GM19035 (cell line): ENCODE measurements around the gene CD164L2.
"Not testable (repeated sequence)": the region's sequence is repeated elsewhere in the genome, so short reads cannot be mapped to it uniquely, and the experiment has no call there.

ENCODE experiments used
- ATAC-seq: cut with Tn5 transposase; IDR thresholded peaks from one replicate; pipeline ENCODE4 v1.9.1; 2021; ENCODE audit not compliant: unreplicated experiment

The CD164L2 gene

DNA sequence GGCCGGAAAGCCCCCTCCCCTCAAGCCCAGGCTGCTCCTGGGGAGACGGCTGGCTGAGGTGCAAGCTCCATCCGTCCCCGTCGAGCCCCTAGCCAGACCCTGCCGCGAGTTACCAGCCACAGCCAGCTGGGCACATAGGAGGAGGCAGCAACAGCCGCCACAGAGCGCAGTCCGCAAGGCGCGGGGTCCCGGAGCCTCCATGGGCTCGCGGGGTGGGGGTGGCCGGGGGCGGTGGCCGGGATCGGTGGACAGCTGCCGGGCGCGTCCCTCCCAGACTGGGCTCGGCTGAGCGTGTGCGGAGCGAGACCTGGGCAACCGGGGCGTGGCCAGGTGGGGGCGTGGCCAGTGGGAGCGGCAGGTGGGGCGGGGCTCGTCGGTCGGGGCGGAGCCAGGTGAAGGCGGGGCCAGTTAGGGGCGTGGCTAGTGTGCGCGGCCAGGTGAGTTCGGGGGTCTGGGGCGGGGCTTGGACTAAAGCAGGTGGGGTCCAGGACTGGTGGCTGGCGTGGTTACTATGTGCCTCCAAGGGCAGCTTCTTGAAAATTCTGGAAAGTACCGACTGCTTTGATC, at the start of gene CD164L2:
Gene CD164L2 (minus strand): TSS at position 295 of the 567 bp plus-strand sequence. CDS start 94 bp downstream, at position 201.
- no peak for ATAC-seq

DNA sequence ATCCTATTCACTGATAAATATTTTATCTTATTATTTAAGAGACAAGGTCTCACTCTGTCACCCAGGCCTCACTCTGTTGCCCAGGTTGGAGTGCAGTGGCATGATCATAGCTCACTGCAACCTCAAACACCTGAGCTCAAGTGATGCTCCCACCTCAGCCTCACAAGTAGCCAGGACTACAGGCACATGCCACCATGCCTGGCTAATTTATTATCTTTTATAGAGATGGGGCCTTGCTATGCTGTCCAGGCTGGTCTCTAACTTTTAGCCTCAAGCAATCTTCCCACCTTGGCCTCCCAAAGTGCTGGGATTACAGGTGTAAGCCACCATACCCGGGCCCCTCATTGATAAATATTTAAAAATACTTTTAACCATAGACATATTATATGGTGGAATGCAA, 49.6 kb upstream of the CD164L2 start:
- ATAC-seq: not testable (repeated sequence)

DNA sequence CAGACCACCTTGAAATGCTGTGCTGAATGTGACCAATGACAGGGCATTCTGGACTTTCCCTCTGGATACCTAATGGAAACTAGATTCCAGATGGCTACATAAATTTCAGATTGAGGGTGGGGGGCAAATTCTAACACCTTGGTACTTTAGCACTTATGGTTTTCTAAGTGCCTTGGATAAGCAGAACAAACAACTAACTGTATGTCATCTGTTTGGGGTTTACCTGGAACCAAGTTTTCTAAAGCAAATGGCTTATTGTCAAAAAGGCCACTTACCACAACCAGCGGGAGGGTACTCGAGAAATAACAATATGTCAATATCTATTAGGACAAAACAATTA, 48.4 kb upstream of the CD164L2 start:
- no peak for ATAC-seq

DNA sequence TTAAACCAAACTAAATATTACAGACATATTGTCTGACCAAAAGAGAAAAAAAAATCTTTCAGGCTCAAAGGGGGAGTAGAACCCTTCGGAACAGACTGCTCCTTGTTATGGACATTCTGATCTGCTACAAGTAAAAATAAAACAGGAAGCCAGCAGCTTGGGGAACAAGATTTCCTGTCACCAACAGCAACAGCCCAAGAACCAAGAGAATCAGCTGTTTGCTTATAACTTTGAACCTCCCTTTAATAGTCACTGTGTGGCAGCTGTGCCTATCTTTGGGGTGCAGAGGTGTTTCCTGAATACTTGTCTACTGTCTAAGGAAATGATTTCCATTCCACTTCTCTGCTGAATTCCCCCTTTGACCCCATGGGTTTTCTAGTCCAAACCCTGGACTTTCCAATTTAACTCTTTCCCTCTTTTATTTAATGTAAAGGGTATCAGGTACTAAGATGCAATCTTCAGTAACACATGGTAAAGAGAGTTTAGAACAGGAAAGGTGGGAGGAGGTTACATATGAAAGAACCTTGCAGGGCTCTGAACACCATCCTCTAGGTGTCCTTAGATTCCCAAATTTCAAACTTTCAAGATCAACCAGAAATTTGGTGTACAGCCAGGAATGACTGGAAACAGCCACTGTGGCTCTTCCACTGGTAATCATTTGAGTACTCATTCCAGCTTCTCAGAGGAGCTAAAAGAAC, 47.9 kb upstream of the CD164L2 start:
- ATAC-seq: no peak

DNA sequence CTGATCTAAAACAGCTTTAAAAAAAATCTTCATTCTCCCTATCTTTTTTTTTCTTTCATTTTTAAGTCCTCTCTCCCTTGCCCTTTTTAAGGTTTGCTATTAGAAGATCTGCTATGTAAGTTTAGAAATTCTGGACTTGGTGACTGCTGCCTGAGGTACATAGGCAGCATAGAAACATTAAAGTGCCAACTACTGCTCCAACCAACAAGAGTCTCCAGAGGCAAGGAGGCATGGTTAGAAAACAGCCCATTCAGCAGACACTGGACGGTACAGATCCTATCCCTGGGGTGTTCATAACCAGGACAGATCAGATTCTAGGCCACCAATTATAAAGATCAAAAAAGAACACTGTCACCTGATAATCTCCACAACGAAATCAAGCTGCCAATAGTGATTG, 45.9 kb upstream of the CD164L2 start:
- ATAC-seq: no peak

DNA sequence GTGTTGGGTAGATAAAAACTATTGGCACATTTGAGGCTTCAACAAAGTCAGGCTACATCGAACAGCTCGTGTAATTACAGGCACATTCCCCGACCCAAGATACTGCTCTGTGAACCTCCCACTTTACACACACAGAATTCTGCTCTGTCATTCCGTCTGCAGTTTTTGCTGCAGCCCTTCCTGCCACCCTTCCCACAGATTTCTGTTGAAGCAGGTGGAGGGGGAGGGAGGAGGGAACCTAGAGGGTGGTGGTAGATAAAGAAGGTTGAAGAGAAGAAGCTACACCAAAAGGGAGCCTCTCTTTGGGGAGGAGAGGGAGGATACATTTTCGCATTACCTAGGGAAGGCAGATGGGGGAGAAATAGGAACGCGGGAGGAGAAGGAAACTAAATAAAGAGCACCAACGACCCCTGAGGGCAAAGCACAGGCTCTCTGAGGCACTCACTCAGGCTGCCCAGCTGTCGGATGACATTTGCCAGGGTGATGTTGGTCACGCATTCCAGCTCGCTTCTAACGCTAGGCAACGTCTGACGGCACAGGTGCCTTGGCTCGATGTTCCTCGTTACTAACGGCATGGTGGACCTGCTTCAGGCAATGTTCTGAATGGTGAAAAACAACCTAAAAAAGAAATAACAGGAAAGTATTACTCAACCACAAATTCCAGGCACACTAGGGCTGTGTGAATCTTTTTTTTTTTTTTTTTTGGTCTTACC, 45.3 kb upstream of the CD164L2 start:
- ATAC-seq: no peak

DNA sequence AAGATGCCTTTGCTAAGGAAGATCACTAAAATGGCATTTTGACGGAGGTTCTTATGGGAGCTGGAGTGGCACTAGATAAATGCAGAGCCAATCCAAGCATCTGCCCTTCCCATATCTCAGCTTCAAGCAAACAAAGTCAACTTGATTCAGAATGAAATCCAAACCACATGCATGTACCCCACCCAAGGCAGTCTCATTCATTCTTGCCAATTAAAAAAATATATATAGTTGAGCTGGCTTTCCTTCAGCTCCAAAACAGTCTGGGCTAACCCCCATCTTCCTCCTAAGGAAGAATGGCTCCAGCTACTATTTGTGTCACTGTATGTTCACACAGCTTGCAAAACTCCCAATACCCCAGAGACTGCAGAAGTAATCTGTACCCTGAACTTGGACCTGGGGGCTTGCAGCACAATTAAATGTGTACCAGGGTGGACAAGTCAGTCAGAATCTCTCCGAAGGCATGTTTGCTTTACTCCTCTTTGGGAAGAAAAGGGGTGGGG, 44.7 kb upstream of the CD164L2 start:
- ATAC-seq: no peak

DNA sequence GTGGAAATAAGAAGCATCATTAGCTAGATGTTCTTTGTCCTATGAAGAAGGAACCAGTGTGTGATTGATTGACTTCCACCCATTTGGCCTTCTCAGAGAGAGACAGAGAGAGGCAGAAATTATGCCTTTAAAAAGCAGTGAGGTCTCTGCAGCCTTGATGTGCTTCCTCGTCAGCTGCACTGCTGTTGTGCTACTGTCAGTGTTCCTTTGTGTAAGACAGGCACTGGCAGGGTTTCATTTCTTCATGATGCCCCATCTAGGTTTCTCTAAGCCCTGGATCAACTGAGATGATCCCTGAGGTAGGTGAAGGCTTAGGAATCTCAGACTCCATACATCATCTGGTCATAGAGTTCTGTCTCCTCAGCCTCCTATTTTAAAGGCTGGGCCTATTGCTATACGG, 44.2 kb upstream of the CD164L2 start:
- no peak for ATAC-seq

DNA sequence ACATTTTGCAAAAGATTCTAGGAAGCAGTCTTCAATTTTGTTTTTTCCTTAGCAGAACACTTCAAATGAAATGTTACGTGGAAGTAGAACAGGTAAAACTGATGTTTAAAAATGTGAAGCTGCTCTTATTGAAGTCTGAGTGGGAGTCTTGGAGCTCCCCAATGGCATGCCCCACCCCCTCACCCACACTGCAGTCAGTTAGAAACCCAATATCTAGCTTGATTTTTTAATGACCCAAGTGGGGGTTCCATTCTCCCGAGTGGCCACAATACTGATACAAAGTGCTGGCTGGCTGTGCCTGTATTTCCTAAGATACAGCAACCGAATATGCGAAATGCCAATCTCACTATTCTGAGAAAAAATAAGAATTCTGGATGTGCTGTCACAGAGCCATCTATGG, 40.6 kb upstream of the CD164L2 start:
- no peak for ATAC-seq

DNA sequence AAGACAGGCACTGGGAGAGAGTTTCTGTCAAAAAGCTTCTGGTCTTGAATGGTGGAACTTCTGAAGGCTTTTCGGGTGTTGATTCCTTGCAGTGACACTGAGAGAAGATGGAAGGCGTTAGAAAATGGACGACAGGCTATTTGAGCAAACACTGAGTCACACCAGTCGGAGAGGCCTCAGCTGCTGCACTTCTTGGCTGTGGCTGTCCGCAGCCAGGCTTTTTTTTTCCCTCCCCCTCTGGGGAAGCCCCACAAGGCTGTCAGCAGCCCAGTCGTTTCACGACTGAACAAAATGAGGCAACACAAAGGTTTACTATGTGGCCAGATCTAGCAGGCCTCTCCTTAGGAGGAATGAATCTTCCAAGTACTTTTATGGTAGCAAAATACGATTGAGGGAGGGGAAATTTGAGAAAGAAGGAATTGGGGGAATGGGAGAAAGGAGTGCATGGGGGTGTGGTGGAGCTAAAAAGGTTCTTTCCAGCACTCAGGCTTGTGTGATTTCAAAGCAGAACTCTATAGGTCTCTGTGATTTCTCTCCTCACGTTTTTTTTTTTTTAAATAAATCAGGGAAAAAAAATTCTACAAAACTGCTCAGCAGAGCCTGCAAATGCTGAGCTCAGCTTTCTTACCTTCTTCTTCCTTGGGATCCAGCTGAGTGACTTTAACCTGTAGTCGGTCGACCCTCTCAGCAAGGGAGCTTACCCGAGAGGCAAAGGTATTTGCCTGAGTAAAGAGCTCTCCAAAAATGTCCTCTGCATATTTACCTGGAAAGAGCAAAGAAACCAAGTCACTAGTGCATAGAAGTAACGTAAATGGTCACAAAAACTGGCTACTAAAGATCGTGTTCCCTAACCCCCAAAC, 35.4 kb upstream of the CD164L2 start:
- ATAC-seq: peak; percentile 71

DNA sequence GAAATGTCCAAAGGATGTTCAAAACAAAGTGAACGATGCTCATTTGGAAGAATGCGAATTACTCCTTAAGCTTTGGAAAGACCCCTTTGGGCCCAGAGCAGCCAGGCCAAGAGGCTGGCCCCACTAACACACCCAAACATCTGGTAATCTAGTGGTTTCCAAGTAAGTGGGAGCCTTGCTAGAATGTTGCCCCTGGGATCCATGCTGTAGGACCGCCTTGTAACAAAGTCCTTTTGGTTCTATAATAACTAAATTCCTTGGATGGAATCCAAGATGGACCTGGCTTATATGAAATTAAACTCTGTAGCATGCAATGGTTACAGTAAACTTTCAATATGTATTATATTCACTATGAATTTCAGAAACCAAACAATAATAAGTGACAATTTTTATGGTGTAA, 34.6 kb upstream of the CD164L2 start:
- no peak for ATAC-seq

DNA sequence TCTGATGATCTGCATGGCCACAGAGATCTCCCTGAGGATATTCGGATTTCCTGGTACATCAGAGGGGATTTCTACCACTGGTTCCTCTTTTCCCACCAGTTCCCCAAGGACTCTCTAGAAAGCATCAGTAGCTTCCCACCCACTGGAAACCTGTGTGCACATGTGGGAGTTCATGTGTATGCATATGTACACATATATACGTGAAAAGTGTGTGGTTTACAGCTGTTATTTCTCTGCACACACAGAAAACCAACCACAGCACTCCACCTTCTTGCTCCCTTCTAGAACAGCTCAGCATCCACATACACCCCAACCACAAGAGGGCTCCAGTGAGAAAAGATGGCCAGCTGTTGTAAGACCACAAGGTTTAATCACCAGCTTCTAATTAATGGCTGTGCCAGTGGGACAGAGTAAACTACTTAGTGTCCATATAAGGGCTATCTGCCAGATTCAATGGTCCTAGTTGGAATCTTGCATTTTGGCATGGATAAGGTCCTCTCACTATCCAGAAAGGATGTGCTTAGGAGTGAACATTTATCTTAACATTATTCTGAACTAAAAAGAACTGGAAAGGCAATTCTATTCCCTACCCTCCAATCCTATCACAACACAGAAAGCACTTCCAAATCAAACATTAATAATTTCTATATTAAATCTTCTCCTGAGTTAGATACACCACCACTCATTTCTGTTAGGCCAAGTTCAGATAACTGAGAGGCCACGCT, 33.4 kb upstream of the CD164L2 start:
- ATAC-seq: no peak

DNA sequence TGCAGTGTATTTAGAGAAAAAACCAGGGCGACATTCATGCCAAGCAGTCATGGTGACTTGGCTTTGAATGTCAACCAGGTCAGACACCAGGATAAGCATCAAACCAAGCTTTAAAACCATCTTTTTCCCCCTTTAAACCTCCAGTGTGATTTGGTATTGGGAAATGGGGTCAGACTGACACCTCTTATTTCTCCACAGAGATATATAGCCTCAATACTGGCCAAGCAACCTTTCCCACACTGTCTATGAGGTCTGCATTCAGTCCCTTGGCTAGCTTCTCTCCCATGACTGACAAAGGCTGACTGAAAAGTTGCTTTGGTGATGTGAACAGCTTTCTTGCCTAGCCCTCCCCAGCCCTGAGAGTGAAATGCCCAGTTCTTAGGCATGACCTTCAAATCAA, 31.0 kb upstream of the CD164L2 start:
- no peak for ATAC-seq

DNA sequence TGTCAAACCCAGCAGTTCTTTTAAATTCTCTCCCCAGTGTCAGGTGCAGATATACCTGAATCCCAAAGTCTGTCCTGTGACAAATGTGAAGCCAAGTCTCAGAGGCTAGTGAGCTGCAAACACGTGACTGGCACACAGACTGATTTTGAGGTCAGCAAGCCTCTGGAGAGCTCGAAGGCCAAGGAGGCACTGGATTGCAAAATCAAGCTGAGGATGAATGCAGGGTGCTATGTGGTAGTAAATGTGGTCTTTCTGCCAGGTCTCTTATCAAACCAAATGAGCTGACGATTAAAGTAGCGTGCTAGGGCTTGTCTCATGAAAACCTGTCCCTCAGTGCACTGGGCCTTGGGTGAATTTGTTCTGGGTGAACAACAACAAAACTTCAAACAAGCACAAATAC, 29.9 kb upstream of the CD164L2 start:
- ATAC-seq: no peak

DNA sequence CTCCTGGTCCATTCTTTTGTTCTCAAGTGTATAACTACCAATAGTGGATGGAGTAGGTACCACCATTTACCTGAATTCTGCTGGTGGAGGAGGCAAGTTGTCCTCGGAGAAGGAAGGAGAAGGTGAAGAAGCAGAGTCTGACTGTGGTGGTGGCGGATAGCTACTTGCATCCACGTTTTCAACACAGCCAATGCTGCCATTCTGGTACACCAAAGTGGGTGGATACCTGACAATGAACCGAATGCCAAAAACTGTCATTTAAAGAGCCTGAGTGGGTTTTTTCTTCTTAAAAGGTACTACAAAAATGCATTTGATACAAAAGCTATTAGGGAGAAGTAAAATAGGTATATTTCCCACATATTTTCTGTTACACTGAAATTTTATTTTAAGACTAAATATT, 29.4 kb upstream of the CD164L2 start:
- ATAC-seq: no peak

DNA sequence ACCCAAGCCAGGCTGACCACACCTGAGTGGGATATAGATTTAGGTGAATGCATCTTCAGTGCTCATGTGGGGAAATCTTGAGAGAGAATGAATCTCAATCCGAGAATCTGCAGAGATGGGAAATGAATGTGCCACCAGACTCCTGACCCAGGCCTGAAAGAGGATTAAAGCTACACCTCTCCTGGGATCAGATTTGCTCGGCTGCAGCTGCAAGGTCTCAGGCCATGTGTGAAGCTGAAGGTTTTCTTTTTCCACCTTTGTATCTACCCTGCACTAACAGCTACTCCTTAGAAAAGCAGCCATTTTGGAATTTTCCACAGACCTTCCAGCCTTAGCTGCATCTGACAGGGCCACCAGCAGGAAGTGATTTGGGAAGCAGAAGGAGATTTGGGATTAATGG, 27.6 kb upstream of the CD164L2 start:
- no peak for ATAC-seq

DNA sequence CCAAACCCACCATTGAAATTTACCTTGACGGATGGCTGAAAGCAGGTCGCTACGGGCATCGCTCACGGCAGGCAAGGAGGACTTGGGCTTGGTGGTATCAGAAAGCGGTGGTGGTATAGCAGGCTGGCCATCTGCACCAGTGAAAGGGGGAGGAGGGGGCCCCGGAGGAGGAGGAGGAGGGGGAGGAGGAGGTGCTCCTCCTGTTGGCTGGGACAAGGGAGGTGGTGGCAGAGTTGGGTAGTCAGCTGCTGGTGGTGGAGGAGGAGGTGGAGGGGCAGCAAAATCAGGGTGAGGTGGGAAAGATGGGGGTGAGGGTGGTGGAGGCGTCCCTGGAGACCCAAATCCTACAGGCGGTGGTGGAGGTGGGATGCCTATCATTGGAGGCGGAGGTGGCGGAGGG, 26.5 kb upstream of the CD164L2 start:
- ATAC-seq: no peak

DNA sequence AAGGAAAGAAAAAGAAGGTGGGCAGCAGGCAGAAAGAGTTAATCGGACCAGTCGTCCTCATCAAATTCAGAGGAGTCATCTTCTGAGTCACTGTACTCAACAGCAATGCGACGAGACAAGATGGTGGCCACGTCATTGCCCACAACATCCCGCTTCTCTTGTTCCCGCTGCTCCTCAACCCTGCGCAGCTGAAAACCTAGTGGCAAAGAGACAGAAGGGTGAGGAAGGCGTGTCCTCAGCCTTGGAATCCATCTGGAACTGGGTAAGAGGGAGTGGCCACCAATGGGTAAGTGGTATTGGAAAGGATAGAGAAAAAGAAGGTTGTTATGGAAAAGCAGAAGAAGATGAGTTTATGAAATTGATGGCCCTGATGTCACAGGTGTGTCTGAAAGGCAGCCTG, 25.0 kb upstream of the CD164L2 start:
- ATAC-seq: no peak

DNA sequence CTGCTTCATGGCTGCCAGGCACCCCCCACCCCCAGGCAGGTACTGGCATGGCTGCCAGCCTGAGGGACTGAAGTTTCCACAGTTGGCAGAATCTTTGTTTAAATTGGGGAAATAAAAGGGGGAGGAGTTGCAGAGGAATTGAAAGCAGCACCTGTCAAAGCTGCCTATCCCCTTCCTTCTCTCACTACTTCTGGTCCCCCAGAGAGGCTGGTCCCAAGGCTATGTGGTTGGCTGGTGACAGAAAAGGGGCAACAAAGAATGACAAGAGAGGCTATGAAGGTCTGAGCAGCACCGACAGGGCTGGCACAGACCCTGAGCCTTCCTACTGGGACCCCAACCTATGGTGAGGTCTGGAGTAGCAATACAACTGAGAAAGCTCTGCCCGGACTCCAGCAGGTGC, 23.7 kb upstream of the CD164L2 start:
- not testable (repeated sequence) for ATAC-seq

DNA sequence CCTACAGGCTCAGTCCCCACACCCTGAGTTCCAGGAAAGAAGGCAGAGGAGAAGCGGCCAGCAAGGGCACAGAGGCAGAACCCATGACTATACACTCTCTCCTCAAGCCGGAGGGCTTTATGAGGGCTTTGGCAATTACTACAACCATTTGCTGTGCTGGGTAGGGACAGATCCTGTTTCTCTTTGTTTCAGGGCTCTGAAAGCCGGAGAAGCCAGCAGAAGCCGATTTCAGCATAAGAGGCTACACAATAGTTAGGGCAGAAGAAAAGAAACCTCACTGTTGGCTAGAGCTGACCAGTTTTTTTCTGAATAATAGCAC, 23.2 kb upstream of the CD164L2 start:
- no peak for ATAC-seq
